Stomach (tissue), 4 donors: ENCODE data around the gene NRSN2.

Experiments
- CTCF ChIP-seq, 7 experiments: fragments of 450-650 bp in 4 of 7; fragments of 200-600 bp in 3 of 7; sonication (generic) in 3 of 7; IDR thresholded peaks; one replicate each; pipeline ENCODE4 v1.5.1; 2016 to 2019; ENCODE audit warnings: antibody characterized with exemption in 7 of 7, control low read depth in 2 of 7, mild to moderate bottlenecking in 1 of 7
- EP300 ChIP-seq: sonication (generic); formaldehyde crosslinking; IDR thresholded peaks from one replicate; pipeline ENCODE4 v1.6.1; 2017; ENCODE audit warnings: antibody characterized with exemption
- POLR2A ChIP-seq, 4 donors: fragments of 450-650 bp; IDR thresholded peaks; one replicate each; pipeline ENCODE4 v1.6.1; 2016; ENCODE audit warnings: antibody characterized with exemption in 4 of 4, control low read depth in 2 of 4, mild to moderate bottlenecking in 1 of 4, moderate library complexity in 1 of 4
- POLR2AphosphoS5 ChIP-seq, 3 donors: sonication (generic); formaldehyde crosslinking; IDR thresholded peaks; one replicate each; pipeline ENCODE4 v1.6.1; 2016; ENCODE audit warnings: antibody characterized with exemption in 3 of 3

- TF ChIP-seq EP300 (no peak), POLR2A (IDR thresholded peaks at IDR 0.05) (no peak), CTCF (IDR thresholded peaks at IDR 0.05) (no peak), POLR2AphosphoS5 (IDR thresholded peaks at IDR 0.05) (no peak)
Observed at GRCh38 chr20:312067-312466, 34.8 kb upstream of the NRSN2 start.
